DMS153 (cell line): ENCODE measurements around the gene NPY1R.

Source experiments
- DNase-seq: peaks from one replicate; lab custom pipeline; 2025; lab: John Stamatoyannopoulos, UW

NPY1R gene

DNA sequence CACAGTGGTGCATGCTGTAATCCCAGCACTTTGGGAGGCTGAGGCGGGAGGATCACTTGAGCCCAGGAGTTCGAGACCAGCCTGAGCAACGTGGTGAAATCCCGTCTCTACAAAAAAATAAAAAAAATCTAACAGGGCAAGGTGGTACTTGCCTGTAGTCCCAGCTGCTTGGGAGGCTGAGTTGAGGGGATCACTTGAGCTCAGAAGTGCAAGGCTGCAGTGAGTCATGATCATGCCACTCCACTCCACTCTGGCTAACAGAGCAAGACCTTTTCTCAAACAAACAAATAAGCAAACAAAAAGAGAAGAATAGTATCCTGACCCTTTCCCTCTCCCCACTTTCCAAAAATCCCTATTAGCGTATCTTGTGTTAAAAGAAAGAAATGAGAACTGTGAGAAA is 52.7 kb downstream of the NPY1R start:
- DNase-seq = no peak

DNA sequence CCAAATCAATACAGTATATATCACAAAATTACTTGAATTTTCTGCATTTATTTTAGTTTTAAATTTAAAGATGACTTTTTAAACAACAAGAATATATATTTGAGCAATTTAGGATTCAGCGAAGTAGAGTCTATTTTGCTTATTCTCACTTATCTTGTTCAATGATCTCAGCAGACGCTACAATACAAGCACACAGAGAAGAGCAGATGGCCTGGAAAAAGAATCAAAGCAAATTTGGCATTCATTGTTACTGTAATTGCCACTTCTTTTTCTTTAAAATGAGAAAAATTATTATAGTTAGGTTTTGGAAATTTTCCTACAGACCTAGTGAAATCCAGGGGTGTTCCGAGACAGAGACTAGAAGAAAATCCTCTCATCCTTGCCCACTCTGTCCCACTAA is 57.5 kb downstream of the NPY1R start:
- no peak for DNase-seq
